SU-DHL-6 (cell line): Measurements from ENCODE around the gene SRPK1.

Experiments
- H2AFZ ChIP-seq: fragments of 200-600 bp; sonication (generic); 2 replicates; pipeline ENCODE4 v1.6.1; 2014; ENCODE audit warnings: low read depth, mild to moderate bottlenecking, moderate library complexity, mixed read lengths, antibody characterized with exemption, low read length; ENCODE audit not compliant: severe bottlenecking
- H3F3A ChIP-seq: fragments of 200-600 bp; shearing (Covaris generic); 2 replicates; pipeline ENCODE4 v1.6.0; 2016; ENCODE audit warnings: antibody characterized with exemption, mild to moderate bottlenecking; ENCODE audit not compliant: insufficient read depth
- H3K27ac ChIP-seq: fragments of 200-600 bp; sonication (generic); 2 replicates; pipeline ENCODE4 v1.5.1; 2016; ENCODE audit warnings: low read depth, mild to moderate bottlenecking, low read length, moderate library complexity, mixed read lengths
- H3K27me3 ChIP-seq: fragments of 200-600 bp; sonication (generic), shearing (Covaris generic); 2 replicates; pipeline ENCODE4 v1.6.0; 2014; ENCODE audit warnings: mild to moderate bottlenecking, low read length
- H3K36me3 ChIP-seq: fragments of 200-600 bp; sonication (generic); 2 replicates; pipeline ENCODE4 v1.6.1; 2014; ENCODE audit warnings: mild to moderate bottlenecking, low read length, mixed read lengths
- H3K4me2 ChIP-seq: fragments of 300-600, 200-600 bp; shearing (Covaris generic), sonication (generic); 2 replicates; pipeline ENCODE4 v1.6.0; 2014; ENCODE audit warnings: low read length, low read depth, mild to moderate bottlenecking; ENCODE audit not compliant: poor library complexity, severe bottlenecking
- H3K4me3 ChIP-seq: fragments of 200-600 bp; sonication (generic); 2 replicates; pipeline ENCODE4 v1.5.1; 2014; ENCODE audit warnings: antibody characterized with exemption, low read length, mild to moderate bottlenecking, mixed read lengths; ENCODE audit not compliant: insufficient read depth, poor library complexity, severe bottlenecking
- H3K79me2 ChIP-seq: fragments of 200-600 bp; sonication (generic); 2 replicates; pipeline ENCODE4 v1.6.1; 2014; ENCODE audit warnings: mild to moderate bottlenecking, low read length, moderate library complexity; ENCODE audit not compliant: insufficient read depth
- H3K9ac ChIP-seq: fragments of 200-600 bp; sonication (generic); 2 replicates; pipeline ENCODE4 v1.7.0; 2014; ENCODE audit warnings: mild to moderate bottlenecking, low read length
- H3K9me2 ChIP-seq: fragments of 200-600 bp; sonication (generic); replicated peaks from 2 replicates; pipeline ENCODE4 v1.6.1; 2014; ENCODE audit warnings: low read length; ENCODE audit not compliant: insufficient read depth
- H3K9me3 ChIP-seq: fragments of 200-600 bp; sonication (generic); 2 replicates; pipeline ENCODE4 v1.6.1; 2014; ENCODE audit warnings: low read length, mixed read lengths; ENCODE audit not compliant: insufficient read depth
- H4K20me1 ChIP-seq: fragments of 200-600 bp; sonication (generic); 2 replicates; pipeline ENCODE4 v1.6.1; 2014; ENCODE audit warnings: low read depth, mild to moderate bottlenecking, antibody characterized with exemption, low read length, moderate library complexity, mixed read lengths
- CTCF ChIP-seq: fragments of 200-600 bp; sonication (generic); IDR thresholded peaks from one replicate; pipeline ENCODE4 v1.5.1; 2017; ENCODE audit warnings: antibody characterized with exemption, mild to moderate bottlenecking, low read length, moderate library complexity; ENCODE audit not compliant: insufficient read depth, poor library complexity, severe bottlenecking
- EZH2phosphoT487 ChIP-seq: fragments of 200-600 bp; sonication (generic), shearing (Covaris generic); conservative IDR thresholded peaks from 2 replicates; pipeline ENCODE4 v1.6.1; 2018; ENCODE audit warnings: mild to moderate bottlenecking, antibody characterized with exemption, low read length, moderate library complexity, mixed read lengths

SRPK1 gene

GRCh38 chr6:35844290-35844689 is 76.6 kb downstream of the SRPK1 start:
- Histone ChIP-seq H3K9me3 (no peaks in the 10 kb centered on the region), H3K79me2 (no peaks in the 10 kb centered on the region), H3K9ac (no peak overlapping the region), H3K36me3 (peaks cover 51% of the 10 kb centered on the region), H3K27me3 (no peaks in the 10 kb centered on the region), H4K20me1 (no peaks in the 10 kb centered on the region), H3F3A (no peaks in the 10 kb centered on the region; the same call in 1 of the 2 replicates), H3K4me3 (no peak overlapping the region), H3K4me2 (no peak overlapping the region), H3K27ac (no peak overlapping the region), H3K9me2 (no peaks in the 10 kb centered on the region), H2AFZ (no peak overlapping the region)
- no peak for TF ChIP-seq CTCF
- no peak for TF ChIP-seq EZH2phosphoT487

- H3K36me3 ChIP-seq: peaks cover 50% of the 10 kb centered on the region
- no peak overlapping the region for H3K4me3 ChIP-seq
- no peaks in the 10 kb centered on the region for H4K20me1 ChIP-seq
- no peaks in the 10 kb centered on the region for H3K9me2 ChIP-seq
- no peak overlapping the region for H3K9ac ChIP-seq
- no peaks in the 10 kb centered on the region for H3K79me2 ChIP-seq
- no peaks in the 10 kb centered on the region for H3K9me3 ChIP-seq
- TF ChIP-seq CTCF (no peak), EZH2phosphoT487 (no peak)
- no peak overlapping the region for H3K4me2 ChIP-seq
- H3F3A ChIP-seq: no peaks in the 10 kb centered on the region; the same call in 1 of the 2 replicates
- H3K27me3 ChIP-seq: no peaks in the 10 kb centered on the region
- H3K27ac ChIP-seq: no peak overlapping the region
- no peak overlapping the region for H2AFZ ChIP-seq
Observed at GRCh38 chr6:35842381-35842780, 78.5 kb downstream of the SRPK1 start.

GRCh38 chr6:35839019-35839418 is 81.9 kb downstream of the SRPK1 start:
- Histone ChIP-seq H2AFZ (no peak overlapping the region), H3K9me2 (no peaks in the 10 kb centered on the region), H4K20me1 (no peaks in the 10 kb centered on the region), H3K4me3 (no peak overlapping the region), H3K27ac (no peak overlapping the region), H3K79me2 (no peaks in the 10 kb centered on the region), H3K9ac (no peak overlapping the region), H3F3A (0 out of 2 replicates have a peak, but pooled peaks cover 5% of the 10 kb centered on the region), H3K9me3 (no peaks in the 10 kb centered on the region), H3K36me3 (peaks cover 55% of the 10 kb centered on the region), H3K27me3 (no peaks in the 10 kb centered on the region), H3K4me2 (no peak overlapping the region)
- TF ChIP-seq EZH2phosphoT487 (no peak), CTCF (no peak)

- Histone ChIP-seq H3K9ac (no peak overlapping the region), H3K27ac (no peak overlapping the region), H3K9me2 (no peaks in the 10 kb centered on the region), H3K4me3 (no peak overlapping the region), H3K4me2 (no peak overlapping the region), H3F3A (peaks cover 9% of the 10 kb centered on the region; the same call in 1 of the 2 replicates), H4K20me1 (no peaks in the 10 kb centered on the region), H3K9me3 (no peaks in the 10 kb centered on the region), H3K27me3 (no peaks in the 10 kb centered on the region), H3K79me2 (no peaks in the 10 kb centered on the region), H3K36me3 (peaks cover 41% of the 10 kb centered on the region), H2AFZ (no peak overlapping the region)
- no peak for TF ChIP-seq CTCF
- no peak for TF ChIP-seq EZH2phosphoT487
Observed at GRCh38 chr6:35833536-35833935, 87.4 kb downstream of the SRPK1 start.
